Muscle layer of colon (tissue), 2 donors: Measurements from ENCODE around the gene URGCP.

Experiments used
- H3K27ac ChIP-seq: one replicate; pipeline ENCODE4 v1.7.0; 2013; ENCODE audit warnings: low read depth, mild to moderate bottlenecking, low read length, moderate library complexity
- H3K27me3 ChIP-seq, 2 donors: one replicate each; pipeline ENCODE4 v1.7.0; 2013; ENCODE audit warnings: low read length in 2 of 2, mild to moderate bottlenecking in 2 of 2; ENCODE audit not compliant: insufficient read depth in 2 of 2, control insufficient read depth in 1 of 2
- H3K36me3 ChIP-seq: one replicate; pipeline ENCODE4 v1.7.0; 2013; ENCODE audit warnings: mild to moderate bottlenecking, low read length; ENCODE audit not compliant: insufficient read depth
- H3K4me1 ChIP-seq: one replicate; pipeline ENCODE4 v1.7.0; 2013; ENCODE audit warnings: mild to moderate bottlenecking, low read length; ENCODE audit not compliant: insufficient read depth
- H3K4me3 ChIP-seq, 2 donors: one replicate each; pipeline ENCODE4 v1.7.0; 2013; ENCODE audit warnings: low read length in 2 of 2, low read depth in 1 of 2, mild to moderate bottlenecking in 1 of 2, moderate library complexity in 1 of 2
- H3K9ac ChIP-seq: one replicate; pipeline ENCODE4 v1.7.0; 2013; ENCODE audit warnings: low read length
- H3K9me3 ChIP-seq: one replicate; pipeline ENCODE4 v1.7.0; 2013; ENCODE audit warnings: mild to moderate bottlenecking, low read length
- donor health status: abdominal sarcoma.
- donor health status: Adenocarcinoma of cecum.

URGCP gene

DNA sequence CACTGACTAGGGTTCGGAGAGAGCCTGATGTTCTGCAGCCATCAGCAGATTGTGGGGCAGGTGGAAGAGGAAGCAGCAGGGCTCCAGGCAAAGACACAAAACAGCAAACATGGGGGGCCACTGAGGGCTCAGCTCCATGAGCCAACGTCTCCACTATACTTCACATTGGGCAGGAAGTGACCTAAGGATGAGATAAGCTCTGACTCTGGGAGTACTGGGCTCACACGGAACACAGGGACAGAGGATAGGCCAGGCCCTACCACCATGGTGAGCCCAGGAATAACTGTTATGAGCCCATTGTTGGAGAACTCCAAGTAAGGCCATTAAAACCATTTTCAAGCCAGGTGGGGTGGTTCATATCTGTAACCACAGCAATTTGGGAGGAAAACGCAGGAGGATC, 22.2 kb downstream of the URGCP start:
- H3K4me3 ChIP-seq: no peak overlapping the region
- no peak overlapping the region for H3K9ac ChIP-seq
- H3K4me1 ChIP-seq: no peaks in the 10 kb centered on the region
- no peak overlapping the region for H3K27ac ChIP-seq
- no peaks in the 10 kb centered on the region for H3K9me3 ChIP-seq
- H3K27me3 ChIP-seq: no peaks in the 10 kb centered on the region
- peaks cover 42% of the 10 kb centered on the region for H3K36me3 ChIP-seq

DNA sequence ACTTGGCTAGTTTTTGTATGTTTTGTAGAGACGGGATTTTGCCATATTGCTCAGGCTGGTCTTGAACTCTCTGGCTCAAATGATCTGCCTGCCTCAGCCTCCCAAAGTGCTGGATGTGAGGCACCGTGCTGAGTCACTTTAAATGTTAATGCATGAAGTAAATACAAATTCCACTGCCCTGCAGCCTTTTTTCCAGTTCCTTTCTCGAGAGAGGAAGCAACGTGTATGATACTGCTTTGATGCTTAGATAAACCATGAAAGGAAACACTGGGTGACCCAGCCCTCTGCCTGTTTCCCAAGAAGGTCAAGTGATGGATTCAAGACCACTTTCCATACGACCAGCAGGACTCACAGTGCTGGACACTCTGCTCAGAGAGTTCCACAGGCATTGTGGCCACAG, 25.8 kb downstream of the URGCP start:
- Histone ChIP-seq H3K9ac (no peak overlapping the region), H3K27ac (no peak overlapping the region)

DNA sequence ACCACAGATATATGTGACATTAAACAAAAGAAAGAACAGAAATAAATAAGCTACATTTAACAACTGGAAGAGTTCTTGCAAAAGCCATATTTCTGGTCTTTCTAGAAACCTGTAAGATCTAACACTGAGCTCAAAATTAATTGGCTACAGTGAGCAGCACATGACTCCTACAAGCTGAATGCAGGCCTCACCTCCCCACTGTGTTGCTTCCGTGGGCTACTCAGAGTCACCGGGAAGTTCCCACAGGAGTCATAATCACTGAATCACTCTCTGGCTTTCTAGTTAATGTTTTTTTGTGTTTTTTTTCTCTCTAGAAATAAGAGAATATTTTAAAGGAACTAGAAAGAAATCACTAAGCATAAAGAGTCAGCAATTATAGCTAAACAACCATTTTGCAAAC, 26.9 kb downstream of the URGCP start:
- Histone ChIP-seq H3K36me3 (peaks cover 62% of the 10 kb centered on the region), H3K9me3 (no peaks in the 10 kb centered on the region), H3K27me3 (no peaks in the 10 kb centered on the region), H3K27ac (no peak overlapping the region), H3K4me1 (no peaks in the 10 kb centered on the region), H3K9ac (no peak overlapping the region), H3K4me3 (no peak overlapping the region)

More for the DNA sequence above, 25.8 kb downstream of the URGCP start:
- Histone ChIP-seq H3K36me3 (peaks cover 71% of the 10 kb centered on the region), H3K27me3 (no peaks in the 10 kb centered on the region), H3K4me3 (no peak overlapping the region), H3K9me3 (no peaks in the 10 kb centered on the region), H3K4me1 (no peaks in the 10 kb centered on the region)

- no peak overlapping the region for H3K9ac ChIP-seq
- no peaks in the 10 kb centered on the region for H3K9me3 ChIP-seq
- H3K4me1 ChIP-seq: no peaks in the 10 kb centered on the region
- H3K27ac ChIP-seq: no peak overlapping the region
- peaks cover 56% of the 10 kb centered on the region for H3K36me3 ChIP-seq
- no peaks in the 10 kb centered on the region for H3K27me3 ChIP-seq
- no peak overlapping the region for H3K4me3 ChIP-seq
Observed at GRCh38 chr7:43878867-43879266, 27.5 kb downstream of the URGCP start.

- no peak overlapping the region for H3K27ac ChIP-seq
- no peaks in the 10 kb centered on the region for H3K27me3 ChIP-seq
- H3K4me3 ChIP-seq: no peak overlapping the region
- H3K9me3 ChIP-seq: no peaks in the 10 kb centered on the region
- peaks cover 53% of the 10 kb centered on the region for H3K36me3 ChIP-seq
- peaks cover 2% of the 10 kb centered on the region for H3K4me1 ChIP-seq
- no peak overlapping the region for H3K9ac ChIP-seq
Observed at GRCh38 chr7:43877968-43878864, 28.2 kb downstream of the URGCP start.

- H3K9ac ChIP-seq: no peak overlapping the region
- H3K27ac ChIP-seq: no peak overlapping the region
- no peak overlapping the region for H3K4me3 ChIP-seq
- no peaks in the 10 kb centered on the region for H3K9me3 ChIP-seq
- peaks cover 12% of the 10 kb centered on the region for H3K4me1 ChIP-seq
- H3K27me3 ChIP-seq: no peaks in the 10 kb centered on the region
- H3K36me3 ChIP-seq: peaks cover 53% of the 10 kb centered on the region
Observed at GRCh38 chr7:43876976-43877745, 29.2 kb downstream of the URGCP start.

- Histone ChIP-seq H3K4me1 (peaks cover 14% of the 10 kb centered on the region), H3K27me3 (no peaks in the 10 kb centered on the region), H3K36me3 (peaks cover 46% of the 10 kb centered on the region)
Observed at GRCh38 chr7:43876241-43876640, 30.2 kb downstream of the URGCP start.

GRCh38 chr7:43873300-43873699, 33.1 kb downstream of the URGCP start:
- no peak overlapping the region for H3K4me3 ChIP-seq
- H3K27me3 ChIP-seq: no peaks in the 10 kb centered on the region
- peaks cover 28% of the 10 kb centered on the region for H3K4me1 ChIP-seq
- H3K9me3 ChIP-seq: no peaks in the 10 kb centered on the region
- no peak overlapping the region for H3K9ac ChIP-seq
- H3K27ac ChIP-seq: no peak overlapping the region
- peaks cover 26% of the 10 kb centered on the region for H3K36me3 ChIP-seq

More at GRCh38 chr7:43876241-43876640, 30.2 kb downstream of the URGCP start:
- Histone ChIP-seq H3K4me3 (no peak overlapping the region), H3K27ac (no peak overlapping the region), H3K9ac (no peak overlapping the region), H3K9me3 (no peaks in the 10 kb centered on the region)

- no peak overlapping the region for H3K9ac ChIP-seq
Observed at GRCh38 chr7:43872406-43873110, 33.8 kb downstream of the URGCP start.

GRCh38 chr7:43871064-43871463, 35.3 kb downstream of the URGCP start:
- Histone ChIP-seq H3K4me3 (no peak overlapping the region), H3K9me3 (no peaks in the 10 kb centered on the region), H3K4me1 (peaks cover 32% of the 10 kb centered on the region), H3K27me3 (no peaks in the 10 kb centered on the region), H3K27ac (no peak overlapping the region), H3K9ac (no peak overlapping the region), H3K36me3 (peaks cover 15% of the 10 kb centered on the region)

More at GRCh38 chr7:43872406-43873110, 33.8 kb downstream of the URGCP start:
- Histone ChIP-seq H3K4me1 (peaks cover 32% of the 10 kb centered on the region), H3K27me3 (no peaks in the 10 kb centered on the region), H3K36me3 (peaks cover 18% of the 10 kb centered on the region), H3K27ac (no peak overlapping the region), H3K4me3 (no peak overlapping the region), H3K9me3 (no peaks in the 10 kb centered on the region)

GRCh38 chr7:43870316-43870715, 36.1 kb downstream of the URGCP start:
- Histone ChIP-seq H3K27ac (no peak overlapping the region), H3K9me3 (no peaks in the 10 kb centered on the region), H3K9ac (no peak overlapping the region), H3K36me3 (peaks cover 15% of the 10 kb centered on the region), H3K4me3 (peak overlapping the region in 1 of 2 donors; percentile 66), H3K27me3 (no peaks in the 10 kb centered on the region), H3K4me1 (peaks cover 32% of the 10 kb centered on the region)
